ENCODE measurements around the gene TBCE. TPM values are rescaled to one million over a fixed set of nuclear protein-coding genes. Genes with fewer than 3 reads are reported as not detected.

The TBCE gene
- total RNA-seq, 1 experiment from 2014 or later, result 45.6 TPM

DNA sequence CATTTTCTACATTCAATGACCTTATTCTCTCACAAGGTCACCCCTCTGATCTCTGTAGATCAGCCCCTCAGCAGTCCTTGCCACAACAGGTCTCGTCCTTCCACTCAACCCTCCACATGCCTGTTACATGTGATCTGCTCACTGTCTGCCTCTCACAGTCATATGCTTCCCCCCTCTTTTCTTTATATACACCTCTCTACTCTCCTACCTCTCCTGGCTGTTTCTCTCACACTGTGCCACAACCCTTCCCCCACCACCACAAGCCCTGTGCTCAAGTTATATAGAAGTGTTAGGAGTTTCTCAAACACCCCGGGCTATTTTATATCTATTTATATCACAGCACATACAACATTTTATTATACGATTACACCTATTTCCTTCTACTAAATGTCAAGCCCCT is 124.4 kb downstream of the TBCE start:
- ChIA-PET POLR2A (interaction anchor here (6.8 kb wide), 1 partner anchor 13 kb away, joined by 65 read pairs; the partner anchor contains the start of gene B3GALNT2), CTCF (interaction anchor here (0.7 kb wide), 1 partner anchor 118 kb away, joined by 3 read pairs; no protein-coding TSS in a partner anchor)
- Mint-ChIP-seq H3K9me3 (ENCODE audit: unreplicated experiment) (no peaks in the 10 kb centered on the region), H3K4me1 (ENCODE audit: insufficient read depth, unreplicated experiment) (peaks cover 4% of the 10 kb centered on the region), H3K4me3 (ENCODE audit: unreplicated experiment) (no peak overlapping the region), H3K36me3 (ENCODE audit: insufficient read depth, unreplicated experiment) (peaks cover 88% of the 10 kb centered on the region), H3K27ac (ENCODE audit: low read depth, unreplicated experiment) (peak overlapping the region; percentile 8), H3K27me3 (ENCODE audit: insufficient read depth, unreplicated experiment) (no peaks in the 10 kb centered on the region)
- intact Hi-C loops (cut with micrococcal nuclease), result no loop called here
- TF ChIP-seq, protein P1, sequence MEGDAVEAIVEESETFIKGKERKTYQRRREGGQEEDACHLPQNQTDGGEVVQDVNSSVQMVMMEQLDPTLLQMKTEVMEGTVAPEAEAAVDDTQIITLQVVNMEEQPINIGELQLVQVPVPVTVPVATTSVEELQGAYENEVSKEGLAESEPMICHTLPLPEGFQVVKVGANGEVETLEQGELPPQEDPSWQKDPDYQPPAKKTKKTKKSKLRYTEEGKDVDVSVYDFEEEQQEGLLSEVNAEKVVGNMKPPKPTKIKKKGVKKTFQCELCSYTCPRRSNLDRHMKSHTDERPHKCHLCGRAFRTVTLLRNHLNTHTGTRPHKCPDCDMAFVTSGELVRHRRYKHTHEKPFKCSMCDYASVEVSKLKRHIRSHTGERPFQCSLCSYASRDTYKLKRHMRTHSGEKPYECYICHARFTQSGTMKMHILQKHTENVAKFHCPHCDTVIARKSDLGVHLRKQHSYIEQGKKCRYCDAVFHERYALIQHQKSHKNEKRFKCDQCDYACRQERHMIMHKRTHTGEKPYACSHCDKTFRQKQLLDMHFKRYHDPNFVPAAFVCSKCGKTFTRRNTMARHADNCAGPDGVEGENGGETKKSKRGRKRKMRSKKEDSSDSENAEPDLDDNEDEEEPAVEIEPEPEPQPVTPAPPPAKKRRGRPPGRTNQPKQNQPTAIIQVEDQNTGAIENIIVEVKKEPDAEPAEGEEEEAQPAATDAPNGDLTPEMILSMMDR (IDR thresholded peaks at IDR 0.05; ENCODE audit: unreplicated experiment), result no peak
- DNase-seq (ENCODE audit: unreplicated experiment), result no peak
- no TSS peak for BruUV-seq (replicated peaks)

DNA sequence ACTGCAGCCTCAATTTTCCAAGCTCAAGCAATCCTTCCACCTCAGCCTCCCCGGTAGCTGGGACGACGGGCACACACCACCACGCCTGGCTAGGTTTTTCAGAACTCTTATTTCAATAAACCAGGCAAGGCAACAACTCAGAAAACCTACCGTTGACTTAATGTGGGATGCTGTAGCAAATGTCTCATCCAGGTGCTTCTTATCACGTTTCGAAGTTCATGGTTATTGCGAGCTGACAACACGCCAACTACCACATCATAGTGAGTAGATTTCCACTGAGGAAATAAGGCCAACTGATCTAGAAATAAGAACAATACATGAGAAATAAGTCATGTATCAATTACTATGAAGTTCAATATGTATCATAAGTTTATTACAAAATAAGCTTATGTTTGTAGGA is 127.3 kb downstream of the TBCE start:
- POLR2A ChIA-PET, result interaction anchor here (1.0 to 6.8 kb wide), 4 partner anchors 8 to 21 kb away, joined by 3 to 65 read pairs (median 10); partner anchors contain the start of gene B3GALNT2
- BruUV-seq (replicated peaks), result no TSS peak
- intact Hi-C loops (cut with micrococcal nuclease), result no loop called here
- H3K27ac Mint-ChIP-seq (ENCODE audit: low read depth, unreplicated experiment), result no peak overlapping the region
- CTCF ChIA-PET, result interaction anchor here (0.6 to 3.3 kb wide), 7 partner anchors 9 to 465 kb away, joined by 3 to 21 read pairs (median 3); partner anchors contain the start of gene B3GALNT2
- peaks cover 69% of the 10 kb centered on the region for H3K36me3 Mint-ChIP-seq (ENCODE audit: insufficient read depth, unreplicated experiment)
- no peak for DNase-seq (ENCODE audit: unreplicated experiment)
- no peaks in the 10 kb centered on the region for H3K9me3 Mint-ChIP-seq (ENCODE audit: unreplicated experiment)
- peaks cover 16% of the 10 kb centered on the region for H3K4me1 Mint-ChIP-seq (ENCODE audit: insufficient read depth, unreplicated experiment)
- no peak overlapping the region for H3K4me3 Mint-ChIP-seq (ENCODE audit: unreplicated experiment)
- H3K27me3 Mint-ChIP-seq (ENCODE audit: insufficient read depth, unreplicated experiment), result no peaks in the 10 kb centered on the region
- TF ChIP-seq, protein P1 (IDR thresholded peaks at IDR 0.05; ENCODE audit: unreplicated experiment), result no peak

DNA sequence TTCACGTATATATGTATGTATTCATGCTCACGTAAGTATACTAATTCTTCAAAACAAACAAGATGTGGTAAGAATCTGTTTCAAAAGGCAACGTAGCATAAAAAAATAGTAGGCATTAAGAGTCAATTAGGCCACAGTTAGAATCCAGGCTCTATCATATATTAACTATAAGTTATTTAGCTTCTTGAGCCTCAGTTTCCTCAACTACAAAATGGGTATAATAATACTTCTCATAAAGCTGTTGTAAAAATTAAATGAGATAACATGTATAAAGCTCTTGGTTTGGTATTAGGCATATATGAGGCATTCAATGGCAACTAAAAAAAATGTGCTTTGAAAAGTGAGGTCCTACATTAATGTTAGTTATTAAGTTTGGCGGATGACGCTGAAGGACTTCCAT is 127.8 kb downstream of the TBCE start:
- TF ChIP-seq, protein P1 (IDR thresholded peaks at IDR 0.05; ENCODE audit: unreplicated experiment), result no peak
- CTCF ChIA-PET, result interaction anchor here (0.6 to 3.3 kb wide), 7 partner anchors 9 to 465 kb away, joined by 3 to 21 read pairs (median 3); partner anchors contain the start of gene B3GALNT2
- POLR2A ChIA-PET, result interaction anchor here (0.6 to 6.8 kb wide), 4 partner anchors 9 to 196 kb away, joined by 3 to 65 read pairs (median 10); partner anchors contain the start of gene B3GALNT2
- Mint-ChIP-seq H3K27me3 (ENCODE audit: insufficient read depth, unreplicated experiment) (no peaks in the 10 kb centered on the region), H3K27ac (ENCODE audit: low read depth, unreplicated experiment) (no peak overlapping the region), H3K9me3 (ENCODE audit: unreplicated experiment) (no peaks in the 10 kb centered on the region), H3K4me1 (ENCODE audit: insufficient read depth, unreplicated experiment) (peaks cover 19% of the 10 kb centered on the region), H3K36me3 (ENCODE audit: insufficient read depth, unreplicated experiment) (peaks cover 66% of the 10 kb centered on the region), H3K4me3 (ENCODE audit: unreplicated experiment) (no peak overlapping the region)
- intact Hi-C loops (cut with micrococcal nuclease), result no loop called here
- no TSS peak for BruUV-seq (replicated peaks)
- no peak for DNase-seq (ENCODE audit: unreplicated experiment)

DNA sequence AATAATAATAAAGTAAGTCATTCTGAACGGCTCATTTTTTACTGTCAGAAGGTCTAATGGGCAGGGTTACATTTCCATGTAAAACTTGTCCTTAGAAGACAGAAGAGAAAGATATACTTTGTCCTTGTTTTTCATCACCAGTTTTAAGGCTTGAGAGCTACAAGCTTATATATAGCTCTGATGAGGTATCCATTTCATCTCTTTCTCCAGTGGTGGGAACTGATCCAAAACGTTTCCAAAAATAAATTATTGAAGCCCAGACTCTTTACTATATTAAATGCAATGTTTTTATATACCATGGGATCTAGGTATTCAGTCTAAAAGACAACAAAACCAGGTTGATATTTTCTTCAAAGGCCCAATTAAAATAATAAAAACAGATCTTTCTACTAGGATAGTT is 128.3 kb downstream of the TBCE start:
- no peak for DNase-seq (ENCODE audit: unreplicated experiment)
- TF ChIP-seq, protein P1 (IDR thresholded peaks at IDR 0.05; ENCODE audit: unreplicated experiment), result no peak
- H3K27ac Mint-ChIP-seq (ENCODE audit: low read depth, unreplicated experiment), result no peak overlapping the region
- H3K36me3 Mint-ChIP-seq (ENCODE audit: insufficient read depth, unreplicated experiment), result peaks cover 62% of the 10 kb centered on the region
- no TSS peak for BruUV-seq (replicated peaks)
- POLR2A ChIA-PET, result interaction anchor here (0.6 to 6.8 kb wide), 3 partner anchors 9 to 197 kb away, joined by 3 to 65 read pairs (median 16); partner anchors contain the start of gene B3GALNT2
- intact Hi-C loops (cut with micrococcal nuclease), result no loop called here
- H3K4me3 Mint-ChIP-seq (ENCODE audit: unreplicated experiment), result no peak overlapping the region
- CTCF ChIA-PET, result interaction anchor here (0.6 to 3.3 kb wide), 5 partner anchors 8 to 81 kb away, joined by 3 to 21 read pairs (median 4); partner anchors contain the start of gene B3GALNT2
- H3K4me1 Mint-ChIP-seq (ENCODE audit: insufficient read depth, unreplicated experiment), result peaks cover 22% of the 10 kb centered on the region
- H3K27me3 Mint-ChIP-seq (ENCODE audit: insufficient read depth, unreplicated experiment), result no peaks in the 10 kb centered on the region
- no peaks in the 10 kb centered on the region for H3K9me3 Mint-ChIP-seq (ENCODE audit: unreplicated experiment)

Data from MCF 10A (cell line).